Stimulated activated CD8-positive, alpha-beta memory T cell treated with anti-CD3 and anti-CD28 coated beads, Interleukin-12 subunit alpha, Interleukin-12 subunit beta, amount 100 ng/mL, for 24 hours (primary cell): ENCODE data around the gene SMAD6.

Source experiments
- DNase-seq: peaks from one replicate; pipeline ENCODE4 v3.0.0-alpha.2; 2020; ENCODE audit errors: extremely low read depth

Gene SMAD6

GRCh38 chr15:66721020-66721419, 19.0 kb downstream of the SMAD6 start:
- DNase-seq: no peak

GRCh38 chr15:66721501-66721937, 19.5 kb downstream of the SMAD6 start:
- DNase-seq: no peak

- DNase-seq: no peak
These were observed 19.9 kb downstream of the SMAD6 start for GRCh38 chr15:66721954-66722353.

GRCh38 chr15:66722757-66723540, 20.9 kb downstream of the SMAD6 start:
- DNase-seq: no peak

GRCh38 chr15:66723826-66724731, 22.0 kb downstream of the SMAD6 start:
- DNase-seq: no peak

- DNase-seq: no peak
These were observed 22.9 kb downstream of the SMAD6 start for GRCh38 chr15:66724732-66725463.

- no peak for DNase-seq
These were observed 23.4 kb downstream of the SMAD6 start for GRCh38 chr15:66725464-66725785.

- DNase-seq: no peak
These were observed 24.4 kb downstream of the SMAD6 start for GRCh38 chr15:66726386-66726785.

- no peak for DNase-seq
These were observed 27.4 kb downstream of the SMAD6 start for GRCh38 chr15:66729331-66729951.

- no peak for DNase-seq
These were observed 28.4 kb downstream of the SMAD6 start for GRCh38 chr15:66730168-66731021.

GRCh38 chr15:66733976-66734375, 31.9 kb downstream of the SMAD6 start:
- DNase-seq: no peak

- DNase-seq: no peak
These were observed 33.2 kb downstream of the SMAD6 start for GRCh38 chr15:66734961-66735908.

GRCh38 chr15:66735909-66736305, 33.9 kb downstream of the SMAD6 start:
- no peak for DNase-seq

GRCh38 chr15:66737243-66738010, 35.4 kb downstream of the SMAD6 start:
- no peak for DNase-seq

GRCh38 chr15:66738116-66738515, 36.1 kb downstream of the SMAD6 start:
- DNase-seq: no peak

GRCh38 chr15:66738595-66738994, 36.6 kb downstream of the SMAD6 start:
- no peak for DNase-seq

GRCh38 chr15:66739287-66739686, 37.3 kb downstream of the SMAD6 start:
- no peak for DNase-seq

GRCh38 chr15:66740802-66741201, 38.8 kb downstream of the SMAD6 start:
- no peak for DNase-seq

- DNase-seq: no peak
These were observed 39.6 kb downstream of the SMAD6 start for GRCh38 chr15:66741646-66742045.
